GM23338 (cell line): ENCODE measurements around the gene FGFRL1. TPM values are rescaled to one million over a fixed set of nuclear protein-coding genes. Genes with fewer than 3 reads are reported as not detected.

Source experiments
- ATAC-seq: fragments of 200-7000 bp; cut with Tn5 transposase; 3 replicates; pipeline ENCODE4 v1.9.1; 2020
- DNase-seq: peaks from one replicate; pipeline ENCODE4 v3.0.0-alpha.2; 2015; ENCODE audit warnings: low spot score
- H2AFZ ChIP-seq: fragments of 200-600 bp; sonication (generic); 2 replicates; pipeline ENCODE4 v1.8.0; 2016; ENCODE audit warnings: antibody characterized with exemption, mild to moderate bottlenecking, moderate library complexity
- H3F3A ChIP-seq: fragments of 200-600 bp; sonication (generic); replicated peaks from 2 replicates; pipeline ENCODE4 v1.8.0; 2017; ENCODE audit warnings: antibody characterized with exemption, mixed run types, low read depth
- H3K27ac ChIP-seq: fragments of 200-600 bp; sonication (generic); 2 replicates; pipeline ENCODE4 v1.6.1; 2016; ENCODE audit warnings: low read depth
- H3K27me3 ChIP-seq: fragments of 200-600 bp; sonication (generic); 2 replicates; pipeline ENCODE4 v1.8.0; 2016; ENCODE audit warnings: mild to moderate bottlenecking, mixed run types, moderate library complexity; ENCODE audit not compliant: insufficient read depth
- H3K36me3 ChIP-seq: fragments of 200-600 bp; sonication (generic); 2 replicates; pipeline ENCODE4 v1.8.0; 2016; ENCODE audit warnings: mild to moderate bottlenecking; ENCODE audit not compliant: insufficient read depth
- H3K4me1 ChIP-seq: fragments of 200-600 bp; sonication (generic); 2 replicates; pipeline ENCODE4 v1.8.0; 2016; ENCODE audit warnings: mild to moderate bottlenecking, moderate library complexity; ENCODE audit not compliant: insufficient read depth
- H3K4me2 ChIP-seq: fragments of 200-600 bp; sonication (generic); 2 replicates; pipeline ENCODE4 v1.7.1; 2017; ENCODE audit warnings: mixed run types
- H3K4me3 ChIP-seq: fragments of 200-600 bp; sonication (generic); 2 replicates; pipeline ENCODE4 v1.6.1; 2016; ENCODE audit warnings: mixed run types
- H3K79me2 ChIP-seq: fragments of 200-600 bp; sonication (generic); replicated peaks from 2 replicates; pipeline ENCODE4 v1.8.0; 2017; ENCODE audit warnings: mild to moderate bottlenecking; ENCODE audit not compliant: insufficient read depth
- H3K9me2 ChIP-seq: fragments of 200-600 bp; sonication (generic); 2 replicates; pipeline ENCODE4 v1.8.0; 2017; ENCODE audit not compliant: insufficient read depth
- H4K20me1 ChIP-seq: fragments of 200-600 bp; sonication (generic); replicated peaks from 2 replicates; pipeline ENCODE4 v1.8.0; 2017; ENCODE audit warnings: mild to moderate bottlenecking; ENCODE audit not compliant: insufficient read depth
- H3K27ac Mint-ChIP-seq: 2 replicates; pipeline ENCODE4 v1.8.0; 2020; ENCODE audit warnings: inconsistent platforms, mild to moderate bottlenecking, moderate library complexity, mixed read lengths
- H3K27me3 Mint-ChIP-seq: 3 replicates; pipeline ENCODE4 v1.8.0; 2022; ENCODE audit warnings: low read depth, mild to moderate bottlenecking, moderate library complexity, mixed read lengths, inconsistent platforms; ENCODE audit not compliant: insufficient read depth, poor library complexity
- H3K36me3 Mint-ChIP-seq: 3 replicates; pipeline ENCODE4 v1.8.0; 2021; ENCODE audit warnings: low read depth, mild to moderate bottlenecking, inconsistent platforms, moderate library complexity, mixed read lengths
- H3K4me1 Mint-ChIP-seq: 3 replicates; pipeline ENCODE4 v1.8.0; 2020; ENCODE audit warnings: mild to moderate bottlenecking, inconsistent platforms, mixed read lengths
- H3K4me3 Mint-ChIP-seq: 3 replicates; pipeline ENCODE4 v1.8.0; 2021; ENCODE audit warnings: moderate library complexity, mild to moderate bottlenecking, inconsistent platforms, mixed read lengths
- H3K9me3 Mint-ChIP-seq: 3 replicates; pipeline ENCODE4 v1.8.0; 2020; ENCODE audit warnings: moderate library complexity, mild to moderate bottlenecking, inconsistent platforms, mixed read lengths
- CREB1 ChIP-seq: fragments of 250-450 bp; sonication (Bioruptor Pico); IDR thresholded peaks from 2 replicates; pipeline ENCODE4 v1.5.0; 2020; ENCODE audit warnings: low read depth, mild to moderate bottlenecking, moderate library complexity
- CTCF ChIP-seq, 2 experiments: fragments of 200-600 bp in 1 of 2; sonication (generic) in 1 of 2; conservative IDR thresholded peaks; 2 replicates each; pipeline versions ENCODE4 v1.5.1 to v1.6.1; 2016 to 2017; ENCODE audit warnings: antibody characterized with exemption in 2 of 2, low read depth in 2 of 2, mild to moderate bottlenecking in 2 of 2, moderate library complexity in 1 of 2
- ETS1 ChIP-seq: IDR thresholded peaks from 2 replicates; pipeline ENCODE4 v1.6.1; 2016; ENCODE audit warnings: antibody characterized with exemption
- EZH2 ChIP-seq: fragments of 200-600 bp; sonication (generic); IDR thresholded peaks from one replicate; pipeline ENCODE4 v1.8.0; 2017; ENCODE audit warnings: antibody characterized with exemption, mild to moderate bottlenecking, low read depth; ENCODE audit not compliant: unreplicated experiment
- EZH2phosphoT487 ChIP-seq: fragments of 200-600 bp; sonication (generic); IDR thresholded peaks from one replicate; pipeline ENCODE4 v1.8.1; 2018; ENCODE audit warnings: antibody characterized with exemption; ENCODE audit not compliant: unreplicated experiment
- JUNB ChIP-seq: IDR thresholded peaks from one replicate; pipeline ENCODE4 v1.6.1; 2016; ENCODE audit warnings: antibody characterized with exemption; ENCODE audit not compliant: unreplicated experiment
- NANOG ChIP-seq: IDR thresholded peaks from 2 replicates; pipeline ENCODE4 v1.6.1; 2016; ENCODE audit warnings: antibody characterized with exemption, borderline replicate concordance
- POLR2AphosphoS5 ChIP-seq: IDR thresholded peaks from 2 replicates; pipeline ENCODE4 v1.6.1; 2016; ENCODE audit warnings: antibody characterized with exemption, low read depth
- REST ChIP-seq: IDR thresholded peaks from one replicate; pipeline ENCODE4 v1.6.1; 2018; ENCODE audit warnings: antibody characterized with exemption; ENCODE audit not compliant: unreplicated experiment
- STAT1 ChIP-seq: IDR thresholded peaks from one replicate; pipeline ENCODE4 v1.6.1; 2016; ENCODE audit warnings: antibody characterized with exemption; ENCODE audit not compliant: unreplicated experiment
- ZNF114 ChIP-seq: fragments of 250-450 bp; sonication (Bioruptor Pico); IDR thresholded peaks from 2 replicates; pipeline ENCODE4 v1.5.0; 2020; ENCODE audit warnings: mild to moderate bottlenecking, moderate library complexity
- ZNF331 ChIP-seq: fragments of 250-450 bp; sonication (Bioruptor Pico); IDR thresholded peaks from 2 replicates; pipeline ENCODE4 v1.5.0; 2020; ENCODE audit warnings: low read depth, mild to moderate bottlenecking, moderate library complexity
- ZNF462 ChIP-seq: fragments of 250-450 bp; sonication (Bioruptor Pico); IDR thresholded peaks from 2 replicates; pipeline ENCODE4 v1.5.0; 2020; ENCODE audit warnings: mild to moderate bottlenecking, moderate library complexity
- polyA plus RNA-seq: library from polyadenylated mRNA; unstranded; fragments of >200 nt; fragmentation: Nextera tagmentation; extraction: Ambion mirVana; gene quantifications from 2 replicates; pipeline ENCODE4 v1.2.1, GENCODE V29; 2016
- total RNA-seq: library from RNA; depleted of rRNA; stranded (reverse); fragments of >200 nt; shearing (Covaris generic); gene quantifications from 2 replicates; pipeline ENCODE4 v1.2.3, GENCODE V29; 2014

FGFRL1 gene
- total and polyA plus RNA-seq, 2 experiments from 2014 or later, result 7.0 to 35.8 TPM

- no peaks in the 10 kb centered on the region for H3K79me2 ChIP-seq
- H3K27me3 ChIP-seq, result no peaks in the 10 kb centered on the region
- H3K36me3 ChIP-seq, result no peaks in the 10 kb centered on the region
- no peaks in the 10 kb centered on the region for H3F3A ChIP-seq
- H3K36me3 Mint-ChIP-seq, result no peaks in the 10 kb centered on the region
- no peak overlapping the region for H3K4me3 ChIP-seq
- no peaks in the 10 kb centered on the region for H3K4me1 Mint-ChIP-seq
- no peak overlapping the region for H3K4me2 ChIP-seq
- TF ChIP-seq ZNF462 (CRISPR knock-in tag) (no peak), CTCF (conservative IDR thresholded peaks at IDR 0.05; ENCODE audit: low read depth in 2 of 2) (no peak), EZH2 (no peak), STAT1 (no peak), EZH2phosphoT487 (no peak), REST (no peak), ZNF331 (CRISPR knock-in tag) (no peak), NANOG (no peak), ZNF114 (CRISPR knock-in tag) (no peak), POLR2AphosphoS5 (no peak), JUNB (no peak), CREB1 (no peak), ETS1 (no peak)
- ATAC-seq, result no peak
- no peaks in the 10 kb centered on the region for H3K4me1 ChIP-seq
- H2AFZ ChIP-seq, result no peak overlapping the region
- H3K9me2 ChIP-seq, result no peaks in the 10 kb centered on the region
- no peak overlapping the region for H3K27ac Mint-ChIP-seq
- peaks cover 8% of the 10 kb centered on the region for H3K27me3 Mint-ChIP-seq
- no peak overlapping the region for H3K27ac ChIP-seq
- H4K20me1 ChIP-seq, result no peaks in the 10 kb centered on the region
- H3K9me3 Mint-ChIP-seq, result no peaks in the 10 kb centered on the region
- H3K4me3 Mint-ChIP-seq, result no peak overlapping the region
- DNase-seq, result no peak
These were observed 50.3 kb downstream of the FGFRL1 start for GRCh38 chr4:1061760-1062159.
